Tibial nerve (tissue), 4 donors: Measurements from ENCODE around the gene HADH.

Experiments used
- EP300 ChIP-seq, 2 donors: sonication (generic); formaldehyde crosslinking; IDR thresholded peaks; one replicate each; pipeline ENCODE4 v1.6.1; 2017; ENCODE audit warnings: antibody characterized with exemption in 2 of 2, mild to moderate bottlenecking in 1 of 2
- POLR2A ChIP-seq, 2 donors: fragments of 450-650 bp; IDR thresholded peaks; one replicate each; pipeline ENCODE4 v1.6.1; 2017; ENCODE audit warnings: antibody characterized with exemption in 2 of 2, mild to moderate bottlenecking in 2 of 2, moderate library complexity in 2 of 2
- TF ChIP-seq, protein P1 (sequence below), 5 experiments: fragments of 200-600 bp in 3 of 5; fragments of 450-650 bp in 2 of 5; sonication (generic) in 3 of 5; IDR thresholded peaks; one replicate each; pipeline ENCODE4 v1.5.1; 2016 to 2019; ENCODE audit warnings: antibody characterized with exemption in 5 of 5, mild to moderate bottlenecking in 3 of 5, moderate library complexity in 2 of 5

GRCh38 chr4:108060686-108061321, 71.1 kb downstream of the HADH start:
- TF ChIP-seq, protein P1, sequence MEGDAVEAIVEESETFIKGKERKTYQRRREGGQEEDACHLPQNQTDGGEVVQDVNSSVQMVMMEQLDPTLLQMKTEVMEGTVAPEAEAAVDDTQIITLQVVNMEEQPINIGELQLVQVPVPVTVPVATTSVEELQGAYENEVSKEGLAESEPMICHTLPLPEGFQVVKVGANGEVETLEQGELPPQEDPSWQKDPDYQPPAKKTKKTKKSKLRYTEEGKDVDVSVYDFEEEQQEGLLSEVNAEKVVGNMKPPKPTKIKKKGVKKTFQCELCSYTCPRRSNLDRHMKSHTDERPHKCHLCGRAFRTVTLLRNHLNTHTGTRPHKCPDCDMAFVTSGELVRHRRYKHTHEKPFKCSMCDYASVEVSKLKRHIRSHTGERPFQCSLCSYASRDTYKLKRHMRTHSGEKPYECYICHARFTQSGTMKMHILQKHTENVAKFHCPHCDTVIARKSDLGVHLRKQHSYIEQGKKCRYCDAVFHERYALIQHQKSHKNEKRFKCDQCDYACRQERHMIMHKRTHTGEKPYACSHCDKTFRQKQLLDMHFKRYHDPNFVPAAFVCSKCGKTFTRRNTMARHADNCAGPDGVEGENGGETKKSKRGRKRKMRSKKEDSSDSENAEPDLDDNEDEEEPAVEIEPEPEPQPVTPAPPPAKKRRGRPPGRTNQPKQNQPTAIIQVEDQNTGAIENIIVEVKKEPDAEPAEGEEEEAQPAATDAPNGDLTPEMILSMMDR (IDR thresholded peaks at IDR 0.05) = no peak
- TF ChIP-seq POLR2A (IDR thresholded peaks at IDR 0.05) = no peak
- TF ChIP-seq EP300 (IDR thresholded peaks at IDR 0.05) = no peak
